ENCODE measurements around the gene DHX35. TPM values are rescaled to one million over a fixed set of nuclear protein-coding genes. Genes with fewer than 3 reads are reported as not detected.
A peak's percentile ranks its signal among the peaks of the same experiment; 100 is the strongest.

DHX35 gene, protein sequence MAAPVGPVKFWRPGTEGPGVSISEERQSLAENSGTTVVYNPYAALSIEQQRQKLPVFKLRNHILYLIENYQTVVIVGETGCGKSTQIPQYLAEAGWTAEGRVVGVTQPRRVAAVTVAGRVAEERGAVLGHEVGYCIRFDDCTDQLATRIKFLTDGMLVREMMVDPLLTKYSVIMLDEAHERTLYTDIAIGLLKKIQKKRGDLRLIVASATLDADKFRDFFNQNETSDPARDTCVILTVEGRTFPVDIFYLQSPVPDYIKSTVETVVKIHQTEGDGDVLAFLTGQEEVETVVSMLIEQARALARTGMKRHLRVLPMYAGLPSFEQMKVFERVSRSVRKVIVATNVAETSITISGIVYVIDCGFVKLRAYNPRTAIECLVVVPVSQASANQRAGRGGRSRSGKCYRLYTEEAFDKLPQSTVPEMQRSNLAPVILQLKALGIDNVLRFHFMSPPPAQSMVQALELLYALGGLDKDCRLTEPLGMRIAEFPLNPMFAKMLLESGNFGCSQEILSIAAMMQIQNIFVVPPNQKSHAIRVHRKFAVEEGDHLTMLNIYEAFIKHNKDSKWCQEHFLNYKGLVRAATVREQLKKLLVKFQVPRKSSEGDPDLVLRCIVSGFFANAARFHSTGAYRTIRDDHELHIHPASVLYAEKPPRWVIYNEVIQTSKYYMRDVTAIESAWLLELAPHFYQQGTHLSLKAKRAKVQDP
- 20.1 and 21.9 TPM in 2 replicates for total RNA-seq (2021; fragmentation: NEBNext Ultra II Directional; extraction: Animal tissue kit (Norgen Biotek cat#: 25700))
- 21.6 and 27.7 TPM in 2 replicates for polyA plus RNA-seq (2011; rRNA removed)
- polyA plus RNA-seq (2011; cell fraction: cytosol; rRNA removed), result 27.6 TPM
- 37.3 TPM for polyA plus RNA-seq (2011; cell fraction: nucleus; rRNA removed)
- polyA plus RNA-seq (2012, experiment 1 of 2), result 18.5 to 21.2 TPM (median 19.9 TPM) in 4 replicates
- 4.8 TPM for polyA plus RNA-seq (2012, experiment 2 of 2)
- 11.0 TPM for polyA plus RNA-seq (2013, experiment 1 of 2)
- 9.9 TPM for polyA plus RNA-seq (2013, experiment 2 of 2)
- 31.9 and 39.7 TPM in 2 replicates for polyA minus RNA-seq (2011; rRNA and poly(A)+ RNA removed)
- 15.6 TPM for polyA minus RNA-seq (2011; cell fraction: cytosol; rRNA and poly(A)+ RNA removed)
- polyA minus RNA-seq (2011; cell fraction: nucleus; rRNA and poly(A)+ RNA removed), result 29.7 TPM
- long read RNA-seq, experiment 1, partial matches to known transcripts, result 17 of 23 reads
- long read RNA-seq, experiment 1, other reads (novel, unspliced or antisense), result 2 of 23 reads
- long read RNA-seq, experiment 2, partial matches to known transcripts, result 6 of 9 reads
- long read RNA-seq, experiment 2, other reads (novel, unspliced or antisense), result 2 of 9 reads

DNA sequence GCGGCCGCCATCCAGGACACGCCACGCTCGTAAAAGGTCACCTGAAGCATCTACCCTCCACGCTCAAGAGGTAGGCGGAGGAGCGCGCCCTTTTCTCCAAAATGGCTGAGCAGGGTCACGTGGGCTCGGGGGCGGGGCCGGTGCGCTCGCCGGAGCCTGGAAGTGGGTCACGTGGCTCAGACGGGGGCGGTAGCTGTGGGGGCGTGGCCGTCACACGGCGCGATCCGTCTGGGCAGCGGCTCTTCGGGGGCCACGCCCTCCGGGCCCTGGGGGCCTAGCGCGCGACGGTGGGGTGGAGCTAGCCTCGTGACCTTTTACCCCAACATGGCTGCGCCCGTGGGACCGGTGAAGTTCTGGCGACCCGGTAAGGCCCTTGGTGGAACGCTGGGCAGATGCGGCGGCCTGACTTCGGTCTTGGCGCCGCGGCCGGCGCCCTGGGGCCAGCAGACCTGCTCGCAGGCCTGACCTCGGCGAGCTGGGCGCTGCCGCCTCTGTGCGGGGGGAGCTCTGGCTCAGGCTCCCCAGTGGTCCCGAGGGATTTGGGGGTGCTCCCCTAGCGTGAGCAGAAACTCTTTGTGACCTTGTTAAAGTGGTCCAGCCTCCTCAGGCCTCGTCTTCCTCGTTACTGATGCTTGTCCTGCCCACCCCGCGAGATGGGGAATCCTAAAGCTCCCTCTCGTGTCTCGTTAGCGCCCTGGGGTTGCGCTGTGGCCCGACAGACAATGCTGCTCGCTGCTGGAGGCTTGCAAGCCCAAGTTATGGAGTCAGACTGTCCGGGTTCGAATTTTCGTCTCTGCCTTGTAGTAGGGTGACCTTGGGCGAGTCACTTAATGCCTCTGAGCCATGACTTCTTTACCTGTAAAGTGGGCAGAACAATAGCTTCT lies at the start of gene DHX35:
Gene DHX35 (plus strand): TSS at position 301 of the 884 bp plus-strand sequence. CDS start 24 bp downstream, at position 325.
- CTCF ChIA-PET (ENCODE audit: partially characterized antibody), result interaction anchor here (1.1 to 1.6 kb wide), 7 partner anchors 11 to 237 kb away, joined by 3 to 5 read pairs (median 3); no protein-coding TSS in a partner anchor
- Histone ChIP-seq H3K4me3 (ENCODE audit: extremely low read depth in 1 of 4, insufficient read depth in 2 of 4, low read depth in 3 of 4, low read length in 4 of 4) (peak within 1 kb of the TSS; percentile 79 to 100 (median 96)), H3K9ac (replicated peaks in 1 of 4; ENCODE audit: extremely low read depth in 1 of 4, low read depth in 3 of 4, low read length in 3 of 4) (peak within 1 kb of the TSS; percentile 91 to 98 (median 98)), H2AK5ac (ENCODE audit: low read depth, low read length) (peak within 1 kb of the TSS; percentile 11; the same call in 1 of the 2 replicates), H3K4me1 (replicated peaks in 1 of 4; ENCODE audit: control insufficient read depth in 3 of 4, insufficient read depth in 4 of 4, low read length in 3 of 4) (peaks cover 0 to 6% (median 0%) of the 10 kb centered on the region in 4 experiments; a peak in 1 of 7 replicates), H2BK5ac (ENCODE audit: low read depth, low read length) (peak within 1 kb of the TSS; percentile 91), H2BK12ac (ENCODE audit: low read depth, low read length) (peak within 1 kb of the TSS; percentile 65; the same call in 1 of the 2 replicates), H3K56ac (replicated peaks; ENCODE audit: insufficient read length, low read depth, low read length) (peak within 1 kb of the TSS; percentile 97), H3K36me3 (ENCODE audit: control insufficient read depth in 2 of 4, insufficient read depth in 4 of 4, low read length in 3 of 4) (peaks cover 0 to 8% (median 0%) of the 10 kb centered on the region in 4 experiments; a peak in 1 of 8 replicates), H2BK20ac (ENCODE audit: low read length) (no peak within 1 kb of the TSS), H4K8ac (ENCODE audit: extremely low read depth, insufficient read depth, low read length) (peak within 1 kb of the TSS; percentile 99), H3K4ac (replicated peaks; ENCODE audit: insufficient read length, low read depth, low read length) (peak within 1 kb of the TSS; percentile 99), H2BK120ac (replicated peaks; ENCODE audit: low read depth, low read length) (no peak within 1 kb of the TSS), H3K79me2 (ENCODE audit: control insufficient read depth in 1 of 2, insufficient read depth in 2 of 2, low read length in 2 of 2) (peaks cover 4 to 54% of the 10 kb centered on the region in 2 experiments; a peak in 3 of 4 replicates), H3K14ac (ENCODE audit: insufficient read length) (no peak within 1 kb of the TSS), H3K18ac (ENCODE audit: extremely low read depth, low read length) (peak within 1 kb of the TSS; percentile 80), H2BK15ac (ENCODE audit: low read length) (no peak within 1 kb of the TSS), H4K20me1 (replicated peaks in 1 of 2; ENCODE audit: control insufficient read depth in 1 of 2, insufficient read depth in 2 of 2, low read length in 2 of 2) (peaks cover 0 to 2% of the 10 kb centered on the region in 2 experiments), H3K23ac (ENCODE audit: insufficient read length) (no peak within 1 kb of the TSS), H3K23me2 (ENCODE audit: low read depth, low read length) (peaks cover 4% of the 10 kb centered on the region), H3K9me3 (ENCODE audit: insufficient read depth in 2 of 2, low read depth in 1 of 2, low read length in 1 of 2) (no peaks in the 10 kb centered on the region), H4K5ac (ENCODE audit: insufficient read length, low read depth, low read length) (peak within 1 kb of the TSS; percentile 96), H2AFZ (ENCODE audit: low read length) (peak within 1 kb of the TSS; percentile 74; the same call in 1 of the 2 replicates), H3K27me3 (replicated peaks in 1 of 4; ENCODE audit: control insufficient read depth in 3 of 4, extremely low read depth in 1 of 4, insufficient read depth in 3 of 4, low read length in 3 of 4) (no peaks in the 10 kb centered on the region), H3K79me1 (ENCODE audit: low read depth, low read length) (no peaks in the 10 kb centered on the region), H3K27ac (ENCODE audit: low read depth, low read length) (peak within 1 kb of the TSS; percentile 92), H4K91ac (replicated peaks; ENCODE audit: insufficient read length, low read length) (peak within 1 kb of the TSS; percentile 97), H3K4me2 (ENCODE audit: insufficient read depth in 1 of 2, low read depth in 2 of 2, low read length in 2 of 2) (peak within 1 kb of the TSS; percentile 84 to 96)
- POLR2A ChIA-PET (ENCODE audit: partially characterized antibody), result interaction anchor here (0.6 to 6.0 kb wide), 27 partner anchors 9 to 409 kb away, joined by 3 to 56 read pairs (median 4); partner anchors contain the start of genes FAM83D and PPP1R16B
- peak; percentile 91 to 97 for DNase-seq (ENCODE audit: low read depth in 1 of 2, low spot score in 2 of 2)
- 2% methylated on average over 59 of the region's 70 CpGs; no CpG with 5 or more reads in 1 of the 2 experiments for WGBS, 2 experiments (ENCODE audit: extremely low coverage in 1 of 2, insufficient coverage in 1 of 2, insufficient read length in 1 of 2, insufficient replicate concordance in 2 of 2, low coverage in 1 of 2, low lambda C conversion rate in 2 of 2, missing lambda C conversion rate in 1 of 2)
- FAIRE-seq, result no peak
- peak; percentile 92 for TF ChIP-seq TAF1 (IDR thresholded peaks at IDR 0.05; ENCODE audit: low read depth, low read length)
- no peak for TF ChIP-seq ZNF274 (IDR thresholded peaks at IDR 0.05; ENCODE audit: borderline replicate concordance, extremely low read depth, low read length)
- TF ChIP-seq, protein P1, sequence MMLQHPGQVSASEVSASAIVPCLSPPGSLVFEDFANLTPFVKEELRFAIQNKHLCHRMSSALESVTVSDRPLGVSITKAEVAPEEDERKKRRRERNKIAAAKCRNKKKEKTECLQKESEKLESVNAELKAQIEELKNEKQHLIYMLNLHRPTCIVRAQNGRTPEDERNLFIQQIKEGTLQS (IDR thresholded peaks at IDR 0.05; ENCODE audit: insufficient read depth, low read depth, low read length), result peak; percentile 96
